Right cardiac atrium (tissue), 5 donors: ENCODE data around the gene PSMB11. TPM values are rescaled to one million over a fixed set of nuclear protein-coding genes. Genes with fewer than 3 reads are reported as not detected.

Experiments
- ATAC-seq, 2 donors: fragments of 200-7000 bp; cut with Tn5 transposase; one replicate each; pipeline versions ENCODE4 v1.8.0 to v1.9.1; 2020; ENCODE audit warnings: moderate library complexity in 2 of 2, mild to moderate bottlenecking in 1 of 2
- DNase-seq, 3 donors: peaks; one replicate each; pipeline ENCODE4 v3.0.0-alpha.2; 2020
- H3K27ac ChIP-seq: one replicate; pipeline ENCODE4 v1.5.1; 2013; ENCODE audit warnings: mild to moderate bottlenecking, low read length, control low read depth, moderate library complexity
- H3K27me3 ChIP-seq: one replicate; pipeline ENCODE4 v1.6.1; 2013; ENCODE audit not compliant: control insufficient read depth, insufficient read depth
- H3K4me1 ChIP-seq: one replicate; pipeline ENCODE4 v1.6.1; 2013; ENCODE audit warnings: low read length; ENCODE audit not compliant: control insufficient read depth, insufficient read depth
- H3K4me3 ChIP-seq: one replicate; pipeline ENCODE4 v1.5.1; 2013; ENCODE audit warnings: low read length, control low read depth
- H3K9me3 ChIP-seq: one replicate; pipeline ENCODE4 v1.6.1; 2013; ENCODE audit warnings: low read length; ENCODE audit not compliant: control insufficient read depth
- WGBS: extraction: QIAGEN DNeasy Blood & Tissue Kit; methylation state at CpG from one replicate; pipeline ENCODE4 v1.1.7; 2013; 5-methylcytosine and 5-hydroxymethylcytosine counted together
- intact Hi-C, 4 donors: fragments of 100-400 bp; cut with DNase I; formaldehyde crosslinking; loops; one replicate each; pipeline versions ENCODE4 v1.11.0 to v1.14.0; 2022 to 2023
- polyA plus RNA-seq: library from polyadenylated mRNA; stranded (reverse); fragments of 200-250 nt; gene quantifications from one replicate; pipeline ENCODE4 v1.2.3, GENCODE V29; 2013
- total RNA-seq, 4 donors: library from RNA; stranded (reverse); fragmentation: NEBNext Ultra II Directional; extraction: Animal tissue kit (Norgen Biotek cat#: 25700); gene quantifications; one replicate each; pipeline ENCODE4 v1.2.1, GENCODE V29; 2021
- donor health status: healthy with polysubstance abuse.
- donor health status: DM: no; HTN: yes; CAD: no.
- donor health status: DM: no; HTN: no; CAD: no.
- donor health status: DM: no; HTN: yes; CAD: no; lungs with severe emphysema.
- donor health status: DM: yes; HTN: yes; CAD: no.

The PSMB11 gene
- total and polyA plus RNA-seq, 5 donors = not detected

GRCh38 chr14:23030936-23031335 is 11.1 kb upstream of the PSMB11 start:
- Histone ChIP-seq H3K27me3 (no peaks in the 10 kb centered on the region), H3K27ac (no peak overlapping the region), H3K4me3 (no peak overlapping the region), H3K4me1 (peaks cover 8% of the 10 kb centered on the region), H3K9me3 (no peaks in the 10 kb centered on the region)
- WGBS = 98% methylated on average over 4 of the region's 4 CpGs
- no peak for DNase-seq
- intact Hi-C loops = no loop called here
- no peak for ATAC-seq

- ATAC-seq (no peak), DNase-seq (no peak)
- WGBS = 93% methylated on average over 10 of the region's 10 CpGs
- Histone ChIP-seq H3K4me1 (peaks cover 8% of the 10 kb centered on the region), H3K9me3 (no peaks in the 10 kb centered on the region), H3K27me3 (no peaks in the 10 kb centered on the region), H3K4me3 (no peak overlapping the region), H3K27ac (no peak overlapping the region)
- intact Hi-C loops = no loop called here
Observed at GRCh38 chr14:23033251-23033727, 8.7 kb upstream of the PSMB11 start.

- WGBS = 40% methylated on average over 17 of the region's 17 CpGs
- no peak for ATAC-seq
- intact Hi-C loops = no loop called here
- Histone ChIP-seq H3K9me3 (no peaks in the 10 kb centered on the region), H3K4me1 (peaks cover 8% of the 10 kb centered on the region), H3K4me3 (peak overlapping the region; percentile 82), H3K27me3 (no peaks in the 10 kb centered on the region), H3K27ac (peak overlapping the region; percentile 98)
- DNase-seq = no peak
Observed at GRCh38 chr14:23033801-23034497, 8.1 kb upstream of the PSMB11 start.

GRCh38 chr14:23034498-23035302 is 7.3 kb upstream of the PSMB11 start, which contains the start of gene PSMB5:
Gene PSMB5 (minus strand): TSS chr14:23034900. CDS start chr14:23034881, 19 bp downstream.
- under 1% methylated on average over 36 of the region's 36 CpGs for whole genome bisulfite sequencing
- Histone ChIP-seq H3K4me1 (peaks cover 6% of the 10 kb centered on the region), H3K9me3 (no peaks in the 10 kb centered on the region), H3K27me3 (no peaks in the 10 kb centered on the region), H3K27ac (peak within 1 kb of the TSS; percentile 98), H3K4me3 (peak within 1 kb of the TSS; percentile 82)
- DNase-seq (peak; percentile 91 to 96 (median 91)), ATAC-seq (peak; percentile 98)
- intact Hi-C loops = no loop called here

GRCh38 chr14:23035303-23036144 is 6.5 kb upstream of the PSMB11 start:
- 64% methylated on average over 14 of the region's 14 CpGs for WGBS
- no peaks in the 10 kb centered on the region for H3K27me3 ChIP-seq
- peak overlapping the region; percentile 82 for H3K4me3 ChIP-seq
- intact Hi-C loops = no loop called here
- H3K9me3 ChIP-seq = no peaks in the 10 kb centered on the region
- ATAC-seq (no peak), DNase-seq (no peak)
- H3K4me1 ChIP-seq = peaks cover 6% of the 10 kb centered on the region
- H3K27ac ChIP-seq = peak overlapping the region; percentile 98

GRCh38 chr14:23040100-23040499 is 1.9 kb upstream of the PSMB11 start:
- intact Hi-C loops = no loop called here
- H3K27ac ChIP-seq = no peak overlapping the region
- no peak for ATAC-seq
- WGBS = 88% methylated on average over 4 of the region's 4 CpGs
- H3K27me3 ChIP-seq = no peaks in the 10 kb centered on the region
- H3K9me3 ChIP-seq = no peaks in the 10 kb centered on the region
- H3K4me3 ChIP-seq = no peak overlapping the region
- H3K4me1 ChIP-seq = peaks cover 2% of the 10 kb centered on the region
- DNase-seq = no peak

GRCh38 chr14:23041729-23042128 is 283 bp upstream of the PSMB11 start:
- Histone ChIP-seq H3K27ac (no peak overlapping the region), H3K4me3 (no peak overlapping the region), H3K4me1 (peaks cover 4% of the 10 kb centered on the region), H3K9me3 (no peaks in the 10 kb centered on the region), H3K27me3 (no peaks in the 10 kb centered on the region)
- DNase-seq = no peak
- WGBS = 90% methylated on average over 8 of the region's 8 CpGs
- intact Hi-C loops = no loop called here
- no peak for ATAC-seq

GRCh38 chr14:23043145-23043544 is 1.1 kb downstream of the PSMB11 start:
- intact Hi-C loops = no loop called here
- no peaks in the 10 kb centered on the region for H3K9me3 ChIP-seq

GRCh38 chr14:23043754-23044153 is 1.7 kb downstream of the PSMB11 start:
- ATAC-seq (no peak), DNase-seq (no peak)
- intact Hi-C loops = no loop called here
- Histone ChIP-seq H3K9me3 (no peaks in the 10 kb centered on the region), H3K27me3 (no peaks in the 10 kb centered on the region), H3K4me3 (no peak overlapping the region), H3K27ac (no peak overlapping the region), H3K4me1 (peaks cover 4% of the 10 kb centered on the region)
- WGBS = 52% methylated on average over 3 of the region's 3 CpGs

More at GRCh38 chr14:23043145-23043544, 1.1 kb downstream of the PSMB11 start:
- Histone ChIP-seq H3K4me3 (no peak overlapping the region), H3K27me3 (no peaks in the 10 kb centered on the region), H3K4me1 (peaks cover 4% of the 10 kb centered on the region), H3K27ac (no peak overlapping the region)
- no peak for DNase-seq
- 89% methylated on average over 6 of the region's 6 CpGs for WGBS
- ATAC-seq = no peak

- peaks cover 4% of the 10 kb centered on the region for H3K4me1 ChIP-seq
- ATAC-seq = no peak
- intact Hi-C loops = no loop called here
- no peaks in the 10 kb centered on the region for H3K27me3 ChIP-seq
- WGBS = 76% methylated on average over 8 of the region's 8 CpGs
- DNase-seq = no peak
- H3K4me3 ChIP-seq = no peak overlapping the region
- H3K9me3 ChIP-seq = no peaks in the 10 kb centered on the region
- no peak overlapping the region for H3K27ac ChIP-seq
Observed at GRCh38 chr14:23044840-23045239, 2.8 kb downstream of the PSMB11 start.
